ENCODE measurements around the gene GAS2. TPM values are rescaled to one million over a fixed set of nuclear protein-coding genes. Genes with fewer than 3 reads are reported as not detected.

GAS2 gene
- total and polyA plus RNA-seq, 9 of the 15 experiments (the other 6 are each of a cell fraction or from before 2014, with no cell fraction given) = 0.77 to 1.9 (median 1.1) TPM

- in situ Hi-C loops (cut with MboI) = no loop called here
- CTCF ChIA-PET (ENCODE audit: low intra/inter-chr PET ratio) = interaction anchor here (0.6 to 1.5 kb wide), 3 partner anchors 28 to 107 kb away, joined by 4 to 7 read pairs (median 7); no protein-coding TSS in a partner anchor
- TF ChIP-seq NR0B1 (IDR thresholded peaks at IDR 0.05; ENCODE audit: partially characterized antibody) (no peak), ZC3H11A (IDR thresholded peaks at IDR 0.05; ENCODE audit: low read depth, low read length) (no peak), ZFP30 (CRISPR knock-in tag; IDR thresholded peaks at IDR 0.05; ENCODE audit: borderline replicate concordance) (no peak), RNF219 (CRISPR knock-in tag; IDR thresholded peaks at IDR 0.05) (no peak), ZNF224 (CRISPR knock-in tag; IDR thresholded peaks at IDR 0.05) (no peak), ZNF740 (CRISPR knock-in tag; IDR thresholded peaks at IDR 0.05) (no peak), ZNF740 (tag; IDR thresholded peaks at IDR 0.05) (no peak), POLR2H (tag; IDR thresholded peaks at IDR 0.05; ENCODE audit: low read depth) (no peak), ATF4 (CRISPR knock-in tag; IDR thresholded peaks at IDR 0.05) (no peak), RBM39 (optimal IDR thresholded peaks at IDR 0.05; ENCODE audit: low read depth, low read length) (no peak), CREM (IDR thresholded peaks at IDR 0.05; ENCODE audit: low read depth) (no peak), NCOA2 (IDR thresholded peaks at IDR 0.05; ENCODE audit: partially characterized antibody in 2 of 2) (no peak)
Observed at GRCh38 chr11:22671751-22672150, 5.3 kb downstream of the GAS2 start.

More at GRCh38 chr11:22671751-22672150, 5.3 kb downstream of the GAS2 start:
- peaks cover 0 to 2% of the 10 kb centered on the region in 2 experiments; a peak in 2 of 5 replicates for H3K4me1 ChIP-seq (replicated peaks in 1 of 2; ENCODE audit: control insufficient read depth in 2 of 2, insufficient read depth in 2 of 2, low read length in 2 of 2)
- no peak overlapping the region for H3K9ac ChIP-seq (ENCODE audit: insufficient read depth in 1 of 2, low read depth in 2 of 2, low read length in 2 of 2)
- DNase-seq (ENCODE audit: extremely low read depth in 1 of 4, low spot score in 3 of 4) = no peak
- no peak for FAIRE-seq
- peaks cover 0 to 4% of the 10 kb centered on the region in 2 experiments; a peak in 2 of 5 replicates for H3K27me3 ChIP-seq (ENCODE audit: control insufficient read depth in 2 of 2, insufficient read depth in 2 of 2, low read length in 2 of 2)
- no peaks in the 10 kb centered on the region for H3K36me3 ChIP-seq (ENCODE audit: control insufficient read depth, insufficient read depth, low read length)
- H4K20me1 ChIP-seq (replicated peaks; ENCODE audit: control insufficient read depth, insufficient read depth, low read length) = no peaks in the 10 kb centered on the region; the same call in 1 of the 2 replicates
- intact Hi-C loops (cut with micrococcal nuclease) = loop anchor here (2.0 kb wide), 1 partner anchor 107 kb away; no protein-coding TSS in a partner anchor
- POLR2A ChIA-PET = interaction anchor here (0.6 kb wide), 1 partner anchor 49 kb away, joined by 4 read pairs; no protein-coding TSS in a partner anchor
- H2AFZ ChIP-seq (ENCODE audit: low read depth, low read length) = no peak overlapping the region
- no peak for ATAC-seq
- no peaks in the 10 kb centered on the region for H3K79me2 ChIP-seq (ENCODE audit: control insufficient read depth, insufficient read depth, low read length)
- WGBS (ENCODE audit: insufficient coverage, low coverage, missing lambda C conversion rate) = 2% methylated on average over 2 of the region's 2 CpGs
- H3K27ac ChIP-seq (ENCODE audit: extremely low read depth, low read depth, low read length) = no peak overlapping the region
- no peaks in the 10 kb centered on the region for H3K9me1 ChIP-seq (ENCODE audit: control insufficient read depth, insufficient read depth, low read length)
- no peak overlapping the region for H3K4me3 ChIP-seq
- no peak overlapping the region for H3K4me2 ChIP-seq (ENCODE audit: insufficient read depth, low read length)
- BruUV-seq (replicated peaks) = no TSS peak
- no peaks in the 10 kb centered on the region for H3K9me3 ChIP-seq (replicated peaks; ENCODE audit: control insufficient read depth, insufficient read depth, low read depth, low read length)

Measured in K562 (cell line).